DND-41 (cell line): ENCODE data around the gene NDUFB2.

Source experiments
- EZH2 ChIP-seq: IDR thresholded peaks from 3 replicates; pipeline ENCODE4 v1.6.1; 2012; ENCODE audit warnings: borderline replicate concordance, low read depth, mild to moderate bottlenecking, moderate library complexity, low read length, inconsistent platforms; ENCODE audit not compliant: severe bottlenecking
- TF ChIP-seq, protein P1 (sequence below): IDR thresholded peaks from 2 replicates; pipeline ENCODE4 v1.5.1; 2012; ENCODE audit warnings: borderline replicate concordance, low read length, moderate library complexity, mild to moderate bottlenecking; ENCODE audit not compliant: poor library complexity, severe bottlenecking; ENCODE audit errors: extremely low read depth

DNA sequence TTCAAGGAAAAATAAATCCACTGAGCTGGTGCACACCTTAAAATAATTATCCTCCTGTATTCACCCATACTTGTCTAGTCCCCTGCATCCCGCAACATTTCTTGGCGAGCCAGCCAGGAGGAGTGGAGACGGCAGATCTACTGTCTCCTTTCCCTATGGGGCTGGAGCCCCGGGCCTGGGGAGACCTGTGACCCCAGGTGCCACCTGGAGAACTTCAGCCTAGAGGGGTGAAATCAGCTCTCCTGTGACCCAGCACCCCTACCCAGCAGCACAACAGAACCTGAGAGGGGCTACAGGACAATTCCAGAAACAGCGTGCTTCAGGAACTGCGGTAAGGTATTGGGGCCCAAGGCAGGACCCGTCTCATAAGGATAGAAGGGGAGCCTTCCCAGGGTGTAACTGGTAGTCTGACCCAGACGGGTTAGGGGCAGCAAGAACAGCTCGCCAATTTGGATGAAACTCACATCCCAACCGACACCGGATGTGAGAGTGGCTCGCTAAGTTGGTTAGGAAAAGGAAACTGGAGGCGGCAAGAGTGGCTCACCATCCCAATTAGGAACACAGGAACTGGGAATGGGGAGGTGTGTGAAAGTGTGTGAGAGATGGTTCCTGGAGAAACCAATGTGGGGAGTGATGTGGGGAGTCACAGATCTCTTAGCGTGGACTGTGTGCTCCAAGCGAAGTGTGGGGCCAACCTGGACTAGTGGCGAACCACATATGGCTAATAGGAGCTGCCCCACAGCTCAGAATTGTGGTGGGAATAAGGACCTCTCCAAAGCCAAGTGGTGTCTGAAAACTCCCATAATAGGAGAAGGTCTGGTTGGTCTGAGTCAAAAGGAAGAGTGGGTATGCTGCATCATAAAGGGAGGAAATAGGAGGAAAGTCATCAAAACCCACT is 40.7 kb upstream of the NDUFB2 start:
- TF ChIP-seq, protein P1, sequence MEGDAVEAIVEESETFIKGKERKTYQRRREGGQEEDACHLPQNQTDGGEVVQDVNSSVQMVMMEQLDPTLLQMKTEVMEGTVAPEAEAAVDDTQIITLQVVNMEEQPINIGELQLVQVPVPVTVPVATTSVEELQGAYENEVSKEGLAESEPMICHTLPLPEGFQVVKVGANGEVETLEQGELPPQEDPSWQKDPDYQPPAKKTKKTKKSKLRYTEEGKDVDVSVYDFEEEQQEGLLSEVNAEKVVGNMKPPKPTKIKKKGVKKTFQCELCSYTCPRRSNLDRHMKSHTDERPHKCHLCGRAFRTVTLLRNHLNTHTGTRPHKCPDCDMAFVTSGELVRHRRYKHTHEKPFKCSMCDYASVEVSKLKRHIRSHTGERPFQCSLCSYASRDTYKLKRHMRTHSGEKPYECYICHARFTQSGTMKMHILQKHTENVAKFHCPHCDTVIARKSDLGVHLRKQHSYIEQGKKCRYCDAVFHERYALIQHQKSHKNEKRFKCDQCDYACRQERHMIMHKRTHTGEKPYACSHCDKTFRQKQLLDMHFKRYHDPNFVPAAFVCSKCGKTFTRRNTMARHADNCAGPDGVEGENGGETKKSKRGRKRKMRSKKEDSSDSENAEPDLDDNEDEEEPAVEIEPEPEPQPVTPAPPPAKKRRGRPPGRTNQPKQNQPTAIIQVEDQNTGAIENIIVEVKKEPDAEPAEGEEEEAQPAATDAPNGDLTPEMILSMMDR = no peak
- TF ChIP-seq EZH2 = no peak
